Osteoblast (primary cell): ENCODE results near the gene SLAIN1. TPM values are rescaled to one million over a fixed set of nuclear protein-coding genes. Genes with fewer than 3 reads are reported as not detected.

Experiments used
- DNase-seq: peaks from one replicate; pipeline ENCODE4 v3.0.0; 2011; ENCODE audit warnings: low spot score, mixed read lengths; ENCODE audit not compliant: insufficient read length; ENCODE audit errors: missing footprints
- H2AFZ ChIP-seq: 2 replicates; pipeline ENCODE4 v1.6.0; 2011; ENCODE audit warnings: mild to moderate bottlenecking, low read length
- H3K27ac ChIP-seq: 2 replicates; pipeline ENCODE4 v1.5.1; 2011; ENCODE audit warnings: mild to moderate bottlenecking, low read depth, low read length, moderate library complexity
- H3K27me3 ChIP-seq: 2 replicates; pipeline ENCODE4 v1.6.0; 2012; ENCODE audit warnings: mild to moderate bottlenecking, control low read depth, inconsistent platforms, low read length, moderate library complexity; ENCODE audit not compliant: insufficient read depth
- H3K36me3 ChIP-seq: 2 replicates; pipeline ENCODE4 v1.5.1; 2011; ENCODE audit warnings: mild to moderate bottlenecking, low read length, control low read depth, moderate library complexity; ENCODE audit not compliant: insufficient read depth
- H3K4me1 ChIP-seq: 2 replicates; pipeline ENCODE4 v1.5.1; 2011; ENCODE audit warnings: mild to moderate bottlenecking, low read length, control low read depth, moderate library complexity; ENCODE audit not compliant: insufficient read depth
- H3K4me2 ChIP-seq: 2 replicates; pipeline ENCODE4 v1.6.0; 2011; ENCODE audit warnings: mild to moderate bottlenecking, low read length; ENCODE audit not compliant: insufficient read depth
- H3K4me3 ChIP-seq: fragments of 200-600 bp; sonication (generic); 3 replicates; pipeline ENCODE4 v1.5.1; 2012; ENCODE audit warnings: mild to moderate bottlenecking, low read length, inconsistent platforms; ENCODE audit not compliant: insufficient read depth
- H3K79me2 ChIP-seq: 2 replicates; pipeline ENCODE4 v1.6.0; 2012; ENCODE audit warnings: mild to moderate bottlenecking, low read length, control low read depth, inconsistent platforms; ENCODE audit not compliant: insufficient read depth
- H3K9me3 ChIP-seq: 2 replicates; pipeline ENCODE4 v1.5.1; 2011; ENCODE audit warnings: low read depth, low read length, control low read depth
- H4K20me1 ChIP-seq: 2 replicates; pipeline ENCODE4 v1.6.0; 2012; ENCODE audit warnings: mild to moderate bottlenecking, low read length, control low read depth; ENCODE audit not compliant: insufficient read depth
- CTCF ChIP-seq: IDR thresholded peaks from 2 replicates; pipeline ENCODE4 v1.5.1; 2011; ENCODE audit warnings: mild to moderate bottlenecking, low read depth, low read length, moderate library complexity; ENCODE audit errors: extremely low read depth
- total RNA-seq: library from RNA; depleted of rRNA; stranded (reverse); fragments of >200 nt; gene quantifications from 2 replicates; pipeline ENCODE4 v1.2.3, GENCODE V29; 2012

The SLAIN1 gene
- total RNA-seq, 1 donor = not detected

GRCh38 chr13:77784515-77784914, 87.0 kb downstream of the SLAIN1 start:
- Histone ChIP-seq H2AFZ (no peak overlapping the region), H3K27me3 (no peaks in the 10 kb centered on the region), H3K4me1 (no peaks in the 10 kb centered on the region), H3K9me3 (no peaks in the 10 kb centered on the region), H3K79me2 (no peaks in the 10 kb centered on the region), H3K27ac (no peak overlapping the region), H3K36me3 (no peaks in the 10 kb centered on the region), H3K4me2 (no peak overlapping the region), H4K20me1 (no peaks in the 10 kb centered on the region), H3K4me3 (no peak overlapping the region)
- TF ChIP-seq CTCF = no peak
- no peak for DNase-seq

DNA sequence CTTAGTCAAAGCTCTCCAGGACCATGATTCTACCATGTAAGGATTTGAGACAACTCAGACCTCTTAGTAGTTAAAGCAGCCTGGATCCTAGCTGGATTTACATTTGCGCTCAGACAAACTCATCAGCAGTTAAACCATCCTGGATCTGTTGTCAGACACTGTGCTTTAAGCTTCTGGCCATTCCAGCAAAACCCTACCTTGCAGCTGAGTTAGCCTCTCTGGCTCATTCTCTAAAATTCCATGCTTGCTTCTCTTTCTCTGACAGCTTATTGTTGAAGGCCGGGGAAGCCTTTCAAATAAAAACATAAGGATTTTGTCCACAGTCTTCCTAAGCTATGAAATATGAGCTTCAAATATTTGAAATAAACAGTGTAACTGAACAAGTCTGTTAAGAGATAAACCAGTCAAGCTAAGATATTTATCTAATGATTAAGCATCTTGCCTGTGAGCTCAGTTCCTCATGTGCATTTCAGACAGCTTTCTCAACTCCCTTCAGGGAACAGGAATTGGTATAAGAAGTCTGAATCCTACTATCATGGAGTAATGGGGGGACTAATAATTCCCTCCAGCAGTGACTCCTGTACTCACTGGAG, 89.3 kb downstream of the SLAIN1 start:
- no peaks in the 10 kb centered on the region for H3K4me1 ChIP-seq
- no peaks in the 10 kb centered on the region for H3K9me3 ChIP-seq
- no peaks in the 10 kb centered on the region for H3K79me2 ChIP-seq
- H3K36me3 ChIP-seq = no peaks in the 10 kb centered on the region
- no peak for DNase-seq
- no peak overlapping the region for H2AFZ ChIP-seq
- H3K27me3 ChIP-seq = no peaks in the 10 kb centered on the region
- no peak for TF ChIP-seq CTCF
- no peak overlapping the region for H3K27ac ChIP-seq
- no peak overlapping the region for H3K4me2 ChIP-seq
- H4K20me1 ChIP-seq = no peaks in the 10 kb centered on the region
- no peak overlapping the region for H3K4me3 ChIP-seq

DNA sequence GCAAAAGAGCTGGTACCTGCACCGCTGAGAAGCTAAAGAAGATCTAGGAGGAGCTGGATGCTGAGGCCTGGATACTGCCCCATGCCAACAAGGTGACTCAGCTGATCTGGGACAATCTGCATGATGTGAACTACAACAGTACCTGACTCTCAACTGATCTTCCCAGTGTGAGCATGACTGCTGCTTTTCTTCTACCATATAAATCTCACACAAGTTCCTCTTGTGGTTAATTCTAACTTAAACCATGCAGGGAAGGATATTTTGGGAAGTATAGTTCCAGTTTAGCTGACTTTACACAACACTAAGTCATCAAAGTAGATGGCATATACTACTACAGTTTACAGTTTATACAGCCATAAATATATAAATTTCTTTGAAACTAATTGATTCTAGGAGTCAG, 91.9 kb downstream of the SLAIN1 start:
- no peaks in the 10 kb centered on the region for H3K27me3 ChIP-seq
- no peaks in the 10 kb centered on the region for H3K79me2 ChIP-seq
- DNase-seq = no peak
- no peaks in the 10 kb centered on the region for H4K20me1 ChIP-seq
- no peaks in the 10 kb centered on the region for H3K4me1 ChIP-seq
- H3K4me3 ChIP-seq = no peak overlapping the region
- no peaks in the 10 kb centered on the region for H3K9me3 ChIP-seq
- no peak overlapping the region for H2AFZ ChIP-seq
- H3K4me2 ChIP-seq = no peak overlapping the region
- no peak overlapping the region for H3K27ac ChIP-seq
- no peak for TF ChIP-seq CTCF
- no peaks in the 10 kb centered on the region for H3K36me3 ChIP-seq

DNA sequence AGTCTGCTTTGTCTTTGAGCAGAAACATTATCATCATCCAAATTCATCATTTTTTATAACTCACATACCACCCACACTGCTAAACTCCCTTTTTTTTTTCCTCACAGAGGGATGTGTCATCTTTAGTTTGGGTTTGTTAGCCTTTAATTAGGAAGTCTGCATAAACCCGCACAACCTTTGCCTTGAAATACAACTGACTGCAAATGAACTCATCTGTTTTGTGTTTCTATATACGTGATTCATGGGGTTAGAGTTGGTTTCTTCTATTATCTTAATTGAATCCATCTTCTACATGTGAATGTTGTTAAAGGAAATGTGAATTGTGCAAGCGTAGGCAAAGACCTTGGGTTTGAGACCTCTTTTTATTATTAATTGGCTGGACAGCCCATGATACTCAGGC, 102.7 kb downstream of the SLAIN1 start:
- H3K27me3 ChIP-seq = no peaks in the 10 kb centered on the region
- TF ChIP-seq CTCF = no peak
- H3K9me3 ChIP-seq = no peaks in the 10 kb centered on the region
- DNase-seq = no peak
- H3K27ac ChIP-seq = no peak overlapping the region
- H3K4me1 ChIP-seq = no peaks in the 10 kb centered on the region
- H3K4me3 ChIP-seq = no peak overlapping the region
- no peak overlapping the region for H2AFZ ChIP-seq
- H3K36me3 ChIP-seq = no peaks in the 10 kb centered on the region
- no peak overlapping the region for H3K4me2 ChIP-seq
- no peaks in the 10 kb centered on the region for H4K20me1 ChIP-seq
- H3K79me2 ChIP-seq = no peaks in the 10 kb centered on the region
